K562 (cell line): ENCODE data around the gene TOMM6. TPM values are rescaled to one million over a fixed set of nuclear protein-coding genes. Genes with fewer than 3 reads are reported as not detected.

Source experiments
- AFF1 ChIP-seq, 2 experiments: fragments of 450-650 bp; IDR thresholded peaks; 2 replicates each; pipeline ENCODE4 v1.6.1; 2018; ENCODE audit warnings: mild to moderate bottlenecking in 2 of 2, low read depth in 1 of 2; ENCODE audit not compliant: partially characterized antibody in 2 of 2
- CBX1 ChIP-seq: sonication (generic); IDR thresholded peaks from 2 replicates; pipeline ENCODE4 v1.6.1; 2016; ENCODE audit warnings: antibody characterized with exemption, low read depth, mild to moderate bottlenecking
- CHD1 ChIP-seq: fragments of 200-600 bp; sonication (generic); IDR thresholded peaks from one replicate; pipeline ENCODE4 v1.6.1; 2012; ENCODE audit warnings: mild to moderate bottlenecking, moderate library complexity, low read length, inconsistent platforms
- EHMT2 ChIP-seq: fragments of 450-650 bp; IDR thresholded peaks from 2 replicates; pipeline ENCODE4 v1.6.1; 2018; ENCODE audit warnings: antibody characterized with exemption
- ETS1 ChIP-seq: conservative IDR thresholded peaks from 2 replicates; pipeline ENCODE4 v1.6.1; 2011; ENCODE audit warnings: low read depth, mild to moderate bottlenecking, low read length; ENCODE audit not compliant: control insufficient read depth
- MCM2 ChIP-seq: fragments of 450-650 bp; IDR thresholded peaks from 2 replicates; pipeline ENCODE4 v1.6.1; 2017; ENCODE audit warnings: low read depth, mild to moderate bottlenecking
- RCOR1 ChIP-seq, 2 experiments: IDR thresholded peaks; 2 replicates each; pipeline ENCODE4 v1.6.1; 2012; ENCODE audit warnings: low read depth in 2 of 2, low read length in 2 of 2, borderline replicate concordance in 1 of 2, improper control_type of control experiment in 1 of 2
- SMARCA5 ChIP-seq: fragments of 450-650 bp; IDR thresholded peaks from 2 replicates; pipeline ENCODE4 v1.6.1; 2016
- THAP12 ChIP-seq: fragments of 250-450 bp; sonication (Bioruptor Pico); IDR thresholded peaks from 2 replicates; pipeline ENCODE4 v1.9.0; 2021; ENCODE audit warnings: mild to moderate bottlenecking, inconsistent platforms
- ZBTB8A ChIP-seq: fragments of 450-650 bp; IDR thresholded peaks from 2 replicates; pipeline ENCODE4 v1.6.1; 2018; ENCODE audit warnings: mild to moderate bottlenecking, moderate library complexity; ENCODE audit not compliant: partially characterized antibody
- ZFP36 ChIP-seq: fragments of 150-350 bp; IDR thresholded peaks from 2 replicates; pipeline ENCODE4 v1.6.1; 2018; ENCODE audit warnings: low read length, low read depth; ENCODE audit not compliant: partially characterized antibody
- polyA plus RNA-seq, 8 experiments: library from polyadenylated mRNA; depleted of rRNA in 4 of 8; stranded (reverse) in 5 of 8; unstranded in 3 of 8; fragments of >200 nt; fragmentation: Nextera tagmentation in 2 of 8; fragmentation: Illumina TruSeq in 1 of 8; extraction: Ambion mirVana in 2 of 8; extraction: Trizol in 1 of 8; gene quantifications; 2 replicates each; pipeline versions ENCODE4 v1.2.1 to v1.2.3, GENCODE V29; 2011 to 2014; ENCODE audit warnings: inconsistent platforms in 1 of 8, missing spikeins in 1 of 8
- total RNA-seq, 7 experiments: library from RNA; depleted of rRNA in 6 of 7; stranded (reverse); fragments of >200 nt in 6 of 7; fragmentation: Illumina TruSeq in 2 of 7; extraction: Trizol in 2 of 7; gene quantifications; 2 replicates each; pipeline versions ENCODE4 v1.2.1 to v1.2.3, GENCODE V29; 2011 to 2021; ENCODE audit warnings: low replicate concordance in 1 of 7

Gene TOMM6
- total and polyA plus RNA-seq, 9 of the 15 experiments (the other 6 are each of a cell fraction or from before 2014, with no cell fraction given), result 380 to 2,097 (median 1,065) TPM

GRCh38 chr6:41763470-41763869, 24.0 kb upstream of the TOMM6 start (continued):
- TF ChIP-seq CBX1, result 0 out of 2 replicates have a peak, but pooled peaks have one; percentile 31
- TF ChIP-seq AFF1 (IDR thresholded peaks at IDR 0.05; ENCODE audit: low read depth in 1 of 2, partially characterized antibody in 2 of 2), result no peak
- TF ChIP-seq ZBTB8A, result no peak
- peak; percentile 86 for TF ChIP-seq ZFP36
- TF ChIP-seq CHD1, result no peak
- no peak for TF ChIP-seq MCM2
- TF ChIP-seq THAP12, result no peak
- peak; percentile 50; the same call in 1 of the 2 replicates for TF ChIP-seq SMARCA5
- 0 out of 4 replicates have a peak, but pooled peaks of 1 of the 2 experiments have one; percentile 13 for TF ChIP-seq RCOR1 (IDR thresholded peaks at IDR 0.05; ENCODE audit: borderline replicate concordance in 1 of 2, low read depth in 2 of 2, low read length in 2 of 2)
- no peak for TF ChIP-seq EHMT2
- TF ChIP-seq ETS1, result no peak
